ENCODE results near the gene UBE2L6.

GRCh38 chr11:57513452-57513795 lies 54.0 kb downstream of the UBE2L6 start:
- TF ChIP-seq CTCF (IDR thresholded peaks at IDR 0.05), result no peak
- TF ChIP-seq POLR2A (IDR thresholded peaks at IDR 0.05), result no peak

All from uterus (tissue), 2 donors.